Neural cell (in vitro differentiated cells): Measurements from ENCODE around the gene STARD7.

Experiments used
- CTCF ChIP-seq: fragments of 450-650 bp; IDR thresholded peaks from 2 replicates; pipeline ENCODE4 v1.5.1; 2014; ENCODE audit warnings: antibody characterized with exemption, mild to moderate bottlenecking, moderate library complexity; ENCODE audit not compliant: poor library complexity, severe bottlenecking
- EP300 ChIP-seq: fragments of 450-650 bp; conservative IDR thresholded peaks from 2 replicates; pipeline ENCODE4 v1.6.1; 2014; ENCODE audit warnings: antibody characterized with exemption, mild to moderate bottlenecking, moderate library complexity; ENCODE audit not compliant: poor library complexity, severe bottlenecking
- EZH2 ChIP-seq: fragments of 200-600, 300-800 bp; shearing (Covaris generic), sonication (generic); IDR thresholded peaks from 2 replicates; pipeline ENCODE4 v1.6.1; 2014; ENCODE audit warnings: antibody characterized with exemption, low read length, borderline replicate concordance, mild to moderate bottlenecking; ENCODE audit not compliant: insufficient read depth, poor library complexity, severe bottlenecking
- RAD21 ChIP-seq: fragments of 450-650 bp; conservative IDR thresholded peaks from 2 replicates; pipeline ENCODE4 v1.6.1; 2014; ENCODE audit warnings: antibody characterized with exemption, mild to moderate bottlenecking, moderate library complexity
- SMC3 ChIP-seq: fragments of 450-650 bp; conservative IDR thresholded peaks from 2 replicates; pipeline ENCODE4 v1.6.1; 2014; ENCODE audit warnings: antibody characterized with exemption, mild to moderate bottlenecking, moderate library complexity; ENCODE audit not compliant: poor library complexity

- TF ChIP-seq CTCF (no peak), RAD21 (no peak), SMC3 (no peak), EZH2 (no peak), EP300 (no peak)
Observed at GRCh38 chr2:96231316-96231715, 22.7 kb upstream of the STARD7 start.
